NCI-H2227 (cell line): ENCODE measurements around the gene FHL1.
A peak's percentile ranks its signal among the peaks of the same experiment; 100 is the strongest.
"Not testable (repeated sequence)": the region's sequence is repeated elsewhere in the genome, so short reads cannot be mapped to it uniquely, and the experiment has no call there.

Experiments
- DNase-seq: peaks from one replicate; lab custom pipeline; 2025; ENCODE audit not compliant: unreplicated experiment; lab: John Stamatoyannopoulos, UW

The FHL1 gene

GRCh38 chrX:136207546-136207945 is 60.2 kb downstream of the FHL1 start:
- no peak for DNase-seq

GRCh38 chrX:136209016-136209738 is 61.8 kb downstream of the FHL1 start:
- DNase-seq = peak; percentile 18

- no peak for DNase-seq
Observed at GRCh38 chrX:136209751-136210150, 62.4 kb downstream of the FHL1 start.

- no peak for DNase-seq
Observed at GRCh38 chrX:136210243-136210642, 62.9 kb downstream of the FHL1 start.

GRCh38 chrX:136210806-136211205 is 63.5 kb downstream of the FHL1 start:
- DNase-seq = no peak

GRCh38 chrX:136211766-136212556 is 64.6 kb downstream of the FHL1 start:
- no peak for DNase-seq

GRCh38 chrX:136212557-136213111 is 65.3 kb downstream of the FHL1 start:
- no peak for DNase-seq

- DNase-seq = no peak
Observed at GRCh38 chrX:136214551-136214950, 67.2 kb downstream of the FHL1 start.

- DNase-seq = no peak
Observed at GRCh38 chrX:136215559-136215958, 68.2 kb downstream of the FHL1 start.

GRCh38 chrX:136219893-136220292 is 72.6 kb downstream of the FHL1 start:
- no peak for DNase-seq

GRCh38 chrX:136220540-136220939 is 73.2 kb downstream of the FHL1 start:
- no peak for DNase-seq

- DNase-seq = no peak
Observed at GRCh38 chrX:136220951-136221350, 73.6 kb downstream of the FHL1 start.

- no peak for DNase-seq
Observed at GRCh38 chrX:136221851-136222513, 74.6 kb downstream of the FHL1 start.

GRCh38 chrX:136227074-136227473 is 79.7 kb downstream of the FHL1 start:
- no peak for DNase-seq

- no peak for DNase-seq
Observed at GRCh38 chrX:136227948-136228838, 80.9 kb downstream of the FHL1 start.

- no peak for DNase-seq
Observed at GRCh38 chrX:136228839-136229207, 81.5 kb downstream of the FHL1 start.

- DNase-seq = no peak
Observed at GRCh38 chrX:136237074-136237473, 89.7 kb downstream of the FHL1 start.

GRCh38 chrX:136237849-136238248 is 90.5 kb downstream of the FHL1 start:
- DNase-seq = not testable (repeated sequence)

GRCh38 chrX:136246201-136246600 is 98.9 kb downstream of the FHL1 start:
- no peak for DNase-seq

GRCh38 chrX:136250191-136251040 is 103.1 kb downstream of the FHL1 start:
- DNase-seq = peak; percentile 38
